H1 (cell line): Measurements from ENCODE around the gene DLEC1. TPM values are rescaled to one million over a fixed set of nuclear protein-coding genes. Genes with fewer than 3 reads are reported as not detected.

ENCODE experiments used
- CTCF ChIA-PET: fragments of 300-600 bp; sonication (Branson Sonifier 250); formaldehyde crosslinking; loops from one replicate; lab custom pipeline; 2021; ENCODE audit not compliant: partially characterized antibody; lab: Charles Lee
- POLR2A ChIA-PET: fragments of 300-600 bp; sonication (Branson Sonifier 250); formaldehyde crosslinking; loops from one replicate; lab custom pipeline; 2021; ENCODE audit warnings: inconsistent platforms; ENCODE audit not compliant: partially characterized antibody; lab: Charles Lee
- DNase-seq, 2 experiments: peaks; one replicate each; pipeline versions ENCODE4 v3.0.0 to v3.0.0-alpha.2; 2010 to 2022; ENCODE audit warnings: low spot score in 2 of 2, low read depth in 1 of 2, mixed read lengths in 1 of 2
- FAIRE-seq: peaks from 2 replicates; lab custom pipeline; 2011; peaks lifted over from hg19 to GRCh38; lab: Jason Lieb, UNC
- H2AFZ ChIP-seq: 2 replicates; pipeline ENCODE4 v1.8.1; 2012; ENCODE audit warnings: low read length, inconsistent platforms
- H2AK5ac ChIP-seq: 2 replicates; pipeline ENCODE4 v1.6.1; 2013; ENCODE audit warnings: low read depth, low read length
- H2BK120ac ChIP-seq: replicated peaks from 2 replicates; pipeline ENCODE3; 2013; ENCODE audit warnings: low read depth, low read length, inconsistent platforms
- H2BK12ac ChIP-seq: 2 replicates; pipeline ENCODE4 v1.6.1; 2013; ENCODE audit warnings: low read depth, low read length
- H2BK15ac ChIP-seq: 2 replicates; pipeline ENCODE4 v1.6.1; 2013; ENCODE audit warnings: low read length
- H2BK20ac ChIP-seq: 2 replicates; pipeline ENCODE4 v1.6.1; 2013; ENCODE audit warnings: low read length
- H2BK5ac ChIP-seq: 2 replicates; pipeline ENCODE4 v1.6.1; 2013; ENCODE audit warnings: low read depth, low read length
- H3K14ac ChIP-seq: 2 replicates; pipeline ENCODE4 v1.6.1; 2013; ENCODE audit warnings: inconsistent platforms; ENCODE audit not compliant: insufficient read length
- H3K18ac ChIP-seq: 2 replicates; pipeline ENCODE4 v1.6.1; 2013; ENCODE audit warnings: low read length; ENCODE audit errors: extremely low read depth
- H3K23ac ChIP-seq: 2 replicates; pipeline ENCODE4 v1.6.1; 2013; ENCODE audit warnings: inconsistent platforms; ENCODE audit not compliant: insufficient read length
- H3K23me2 ChIP-seq: 2 replicates; pipeline ENCODE4 v1.6.1; 2013; ENCODE audit warnings: low read depth, low read length
- H3K27ac ChIP-seq: 2 replicates; pipeline ENCODE4 v1.6.1; 2011; ENCODE audit warnings: low read depth, low read length, inconsistent platforms
- H3K27me3 ChIP-seq, 4 experiments: replicated peaks in 1 of 4; 1 replicate in 1 of 4; 2 replicates in 3 of 4; pipeline versions ENCODE4 v1.6.1 to v1.8.1; 2011 to 2013; ENCODE audit warnings: low read length in 3 of 4, mild to moderate bottlenecking in 3 of 4, inconsistent platforms in 2 of 4, mixed read lengths in 2 of 4, moderate library complexity in 1 of 4; ENCODE audit not compliant: control insufficient read depth in 3 of 4, insufficient read depth in 3 of 4; ENCODE audit errors: extremely low read depth in 1 of 4
- H3K36me3 ChIP-seq, 4 experiments: 2 replicates each; pipeline versions ENCODE4 v1.6.1 to v1.8.1; 2011 to 2013; ENCODE audit warnings: mild to moderate bottlenecking in 4 of 4, low read length in 3 of 4, moderate library complexity in 2 of 4, control low read depth in 1 of 4, inconsistent platforms in 1 of 4; ENCODE audit not compliant: insufficient read depth in 4 of 4, control insufficient read depth in 2 of 4
- H3K4ac ChIP-seq: replicated peaks from 2 replicates; pipeline ENCODE3; 2013; ENCODE audit warnings: low read length, low read depth, mixed read lengths, inconsistent platforms; ENCODE audit not compliant: insufficient read length
- H3K4me1 ChIP-seq, 4 experiments: replicated peaks in 1 of 4; 1 replicate in 1 of 4; 2 replicates in 3 of 4; pipeline versions ENCODE4 v1.6.1 to v1.8.1; 2011 to 2013; ENCODE audit warnings: low read length in 3 of 4, inconsistent platforms in 2 of 4, mixed read lengths in 1 of 4; ENCODE audit not compliant: insufficient read depth in 4 of 4, control insufficient read depth in 3 of 4
- H3K4me2 ChIP-seq, 2 experiments: 2 replicates each; pipeline versions ENCODE4 v1.6.1 to v1.8.1; 2011 to 2013; ENCODE audit warnings: low read depth in 2 of 2, low read length in 2 of 2, control low read depth in 1 of 2, inconsistent platforms in 1 of 2, mild to moderate bottlenecking in 1 of 2; ENCODE audit not compliant: insufficient read depth in 1 of 2
- H3K4me3 ChIP-seq, 4 experiments: fragments of 200-600, 300-600 bp in 1 of 4; sonication (generic), shearing (Covaris generic), sonication (Bioruptor Twin) in 1 of 4; 2 replicates each; pipeline versions ENCODE4 v1.5.1 to v1.8.1; 2011 to 2016; ENCODE audit warnings: low read length in 4 of 4, low read depth in 3 of 4, control low read depth in 2 of 4, inconsistent platforms in 2 of 4, mild to moderate bottlenecking in 2 of 4, mixed read lengths in 1 of 4, moderate library complexity in 1 of 4; ENCODE audit not compliant: insufficient read depth in 2 of 4; ENCODE audit errors: extremely low read depth in 1 of 4
- H3K56ac ChIP-seq: replicated peaks from 2 replicates; pipeline ENCODE3; 2013; ENCODE audit warnings: low read depth, mild to moderate bottlenecking, mixed read lengths, low read length, inconsistent platforms; ENCODE audit not compliant: insufficient read length
- H3K79me1 ChIP-seq: 2 replicates; pipeline ENCODE4 v1.6.1; 2013; ENCODE audit warnings: low read depth, low read length, control low read depth
- H3K79me2 ChIP-seq, 2 experiments: 2 replicates each; pipeline versions ENCODE4 v1.6.1 to v1.8.1; 2012 to 2013; ENCODE audit warnings: low read length in 2 of 2, mild to moderate bottlenecking in 2 of 2, inconsistent platforms in 1 of 2; ENCODE audit not compliant: insufficient read depth in 2 of 2, control insufficient read depth in 1 of 2
- H3K9ac ChIP-seq, 4 experiments: replicated peaks in 1 of 4; 1 replicate in 1 of 4; 2 replicates in 3 of 4; pipeline versions ENCODE4 v1.6.1 to v1.8.1; 2011 to 2013; ENCODE audit warnings: low read depth in 3 of 4, low read length in 3 of 4, control low read depth in 2 of 4, mild to moderate bottlenecking in 2 of 4, moderate library complexity in 2 of 4, inconsistent platforms in 1 of 4; ENCODE audit errors: extremely low read depth in 1 of 4
- H3K9me3 ChIP-seq, 2 experiments: 2 replicates each; pipeline versions ENCODE4 v1.6.1 to v1.8.1; 2012 to 2013; ENCODE audit warnings: mild to moderate bottlenecking in 2 of 2, moderate library complexity in 2 of 2, control low read depth in 1 of 2, inconsistent platforms in 1 of 2, low read depth in 1 of 2, low read length in 1 of 2, mixed read lengths in 1 of 2; ENCODE audit not compliant: insufficient read depth in 2 of 2
- H4K20me1 ChIP-seq, 2 experiments: replicated peaks in 1 of 2; 2 replicates each; pipeline versions ENCODE3 to v1.8.1; 2011 to 2013; ENCODE audit warnings: inconsistent platforms in 2 of 2, low read length in 2 of 2, mild to moderate bottlenecking in 1 of 2; ENCODE audit not compliant: insufficient read depth in 2 of 2, control insufficient read depth in 1 of 2
- H4K5ac ChIP-seq: 2 replicates; pipeline ENCODE4 v1.6.1; 2013; ENCODE audit warnings: low read length, low read depth, mixed read lengths, inconsistent platforms; ENCODE audit not compliant: insufficient read length
- H4K8ac ChIP-seq: 2 replicates; pipeline ENCODE4 v1.8.0; 2013; ENCODE audit warnings: mild to moderate bottlenecking, moderate library complexity, low read length, inconsistent platforms; ENCODE audit not compliant: insufficient read depth; ENCODE audit errors: extremely low read depth
- H4K91ac ChIP-seq: replicated peaks from 2 replicates; pipeline ENCODE3; 2013; ENCODE audit warnings: low read length, mixed read lengths, inconsistent platforms; ENCODE audit not compliant: insufficient read length
- BACH1 ChIP-seq: IDR thresholded peaks from 2 replicates; pipeline ENCODE4 v1.6.1; 2012; ENCODE audit warnings: low read length, improper control_type of control experiment
- BCL11A ChIP-seq, 2 experiments: IDR thresholded peaks; one replicate each; pipeline ENCODE4 v1.6.1; 2011; ENCODE audit warnings: low read depth in 2 of 2, low read length in 2 of 2, mild to moderate bottlenecking in 2 of 2
- JUN ChIP-seq: IDR thresholded peaks from 2 replicates; pipeline ENCODE4 v1.6.1; 2011; ENCODE audit warnings: low read depth, mild to moderate bottlenecking, improper control_type of control experiment, low read length
- KDM4A ChIP-seq: IDR thresholded peaks from one replicate; pipeline ENCODE4 v1.7.1; 2012; ENCODE audit warnings: low read depth, mild to moderate bottlenecking, moderate library complexity, low read length, inconsistent platforms; ENCODE audit not compliant: severe bottlenecking
- NANOG ChIP-seq: IDR thresholded peaks from 2 replicates; pipeline ENCODE4 v1.6.1; 2011; ENCODE audit warnings: low read length, low read depth, mild to moderate bottlenecking, inconsistent platforms; ENCODE audit not compliant: insufficient read depth, poor library complexity, severe bottlenecking
- SIX5 ChIP-seq: IDR thresholded peaks from 2 replicates; pipeline ENCODE4 v1.6.1; 2011; ENCODE audit warnings: mild to moderate bottlenecking, low read depth, low read length
- TBP ChIP-seq: IDR thresholded peaks from 2 replicates; pipeline ENCODE4 v1.6.1; 2011; ENCODE audit warnings: low read depth, low read length, improper control_type of control experiment
- YY1 ChIP-seq: IDR thresholded peaks from 2 replicates; pipeline ENCODE4 v1.6.1; 2011; ENCODE audit warnings: low read depth, mild to moderate bottlenecking, low read length
- WGBS, 2 experiments: shearing (Covaris generic) in 1 of 2; methylation state at CpG; one replicate each; pipeline versions ENCODE4 v1.1.6 to v1.1.7; 2013 to 2015; ENCODE audit warnings: low lambda C conversion rate in 2 of 2, mixed read lengths in 2 of 2, inconsistent platforms in 1 of 2, low coverage in 1 of 2, missing lambda C conversion rate in 1 of 2; ENCODE audit not compliant: insufficient replicate concordance in 2 of 2, insufficient coverage in 1 of 2, insufficient read length in 1 of 2; ENCODE audit errors: extremely low coverage in 1 of 2, missing lambda C conversion rate in 1 of 2; 5-methylcytosine and 5-hydroxymethylcytosine counted together
- polyA plus RNA-seq, 7 experiments: library from polyadenylated mRNA; depleted of rRNA in 3 of 7; stranded (reverse) in 5 of 7; unstranded in 2 of 7; fragments of >200 nt in 5 of 7; fragments of 200-250 nt in 2 of 7; gene quantifications; 1 replicate in 5 of 7; 2 replicates in 1 of 7; 4 replicates in 1 of 7; pipeline versions ENCODE4 v1.2.1 to v1.2.3, GENCODE V29; 2011 to 2013; ENCODE audit warnings: missing spikeins in 2 of 7, mixed read lengths in 2 of 7
- total RNA-seq: library from RNA; stranded (reverse); fragmentation: NEBNext Ultra II Directional; extraction: Animal tissue kit (Norgen Biotek cat#: 25700); gene quantifications from 2 replicates; pipeline ENCODE4 v1.2.1, GENCODE V29; 2021
- TF ChIP-seq, protein P1 (sequence below): IDR thresholded peaks from 2 replicates; pipeline ENCODE4 v1.6.1; 2012; ENCODE audit warnings: inconsistent platforms

Gene DLEC1
- total and polyA plus RNA-seq, 2 of the 8 experiments (the other 6 are each of a cell fraction or from before 2014, with no cell fraction given): 0.26 to 0.76 TPM

DNA sequence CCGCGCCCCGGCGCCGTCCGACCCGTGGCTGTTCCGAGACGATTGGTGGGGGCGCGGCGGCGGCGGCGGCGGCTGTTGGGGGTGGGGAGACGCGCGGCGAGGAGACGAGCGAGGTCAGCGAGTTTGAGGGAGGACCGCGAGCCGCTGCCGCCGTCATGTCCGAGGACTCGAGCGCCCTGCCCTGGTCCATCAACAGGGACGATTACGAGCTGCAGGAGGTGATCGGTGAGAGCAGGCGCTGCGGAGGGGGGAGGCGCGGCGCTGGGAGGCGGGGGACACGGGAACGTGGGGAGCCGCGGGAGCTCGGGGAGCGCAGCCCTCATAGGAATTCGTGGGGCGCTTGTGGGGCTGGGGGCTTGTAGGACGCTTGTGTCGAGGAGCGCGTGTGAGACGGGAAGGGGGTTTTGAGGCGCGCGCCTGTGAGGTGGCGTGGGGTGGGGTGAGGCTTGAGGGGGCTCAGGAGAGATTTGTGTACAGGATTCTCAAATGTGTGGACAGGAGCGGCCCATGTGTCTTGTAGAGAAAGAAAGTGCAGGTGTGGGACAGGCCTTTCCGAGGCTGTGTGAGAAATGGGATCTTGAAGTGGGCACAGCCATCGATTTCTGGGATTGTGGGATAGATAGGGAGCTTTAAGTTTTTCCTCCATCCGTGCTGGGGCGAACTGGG is 126.8 kb downstream of the DLEC1 start:
- ChIA-PET POLR2A (interaction anchor here (0.6 to 4.1 kb wide), 13 partner anchors 8 to 147 kb away, joined by 3 to 38 read pairs (median 5); partner anchors contain the start of genes ACAA1 and MYD88), CTCF (interaction anchor here (0.6 to 3.2 kb wide), 10 partner anchors 13 to 485 kb away, joined by 3 to 11 read pairs (median 4); partner anchors contain the start of genes MYD88 and SLC22A14)
- peaks cover 0 to 2% (median under 1%) of the 10 kb centered on the region in 4 experiments; a peak in 3 of 7 replicates for H3K4me1 ChIP-seq
- H3K79me2 ChIP-seq: peaks cover 18 to 49% of the 10 kb centered on the region in 2 experiments
- H3K9ac ChIP-seq: peak overlapping the region; percentile 49 to 96 (median 88); a peak in 6 of 7 replicates
- H2BK120ac ChIP-seq: no peak overlapping the region
- H3K18ac ChIP-seq: peak overlapping the region; percentile 78; the same call in 1 of the 2 replicates
- H3K79me1 ChIP-seq: no peaks in the 10 kb centered on the region; the same call in 1 of the 2 replicates
- peak overlapping the region; percentile 99; the same call in 1 of the 2 replicates for H4K8ac ChIP-seq
- H3K27me3 ChIP-seq: no peaks in the 10 kb centered on the region
- H3K14ac ChIP-seq: no peak overlapping the region
- H2BK20ac ChIP-seq: no peak overlapping the region
- H3K9me3 ChIP-seq: no peaks in the 10 kb centered on the region
- WGBS, 2 experiments: 4% methylated on average over 31 of the region's 62 CpGs; no CpG with 5 or more reads in 1 of the 2 experiments
- H3K27ac ChIP-seq: peak overlapping the region; percentile 99
- peak overlapping the region; percentile 80 for H3K56ac ChIP-seq
- no peak for DNase-seq
- peak overlapping the region; percentile 91 to 94 for H3K4me2 ChIP-seq
- H4K5ac ChIP-seq: peak overlapping the region; percentile 56
- peak overlapping the region; percentile 97 for H2BK5ac ChIP-seq
- no peak overlapping the region for H3K4ac ChIP-seq
- H2BK15ac ChIP-seq: no peak overlapping the region
- no peak overlapping the region for H3K23ac ChIP-seq
- FAIRE-seq: no peak
- peaks cover 14% of the 10 kb centered on the region; the same call in 1 of the 2 replicates for H3K23me2 ChIP-seq
- H2AK5ac ChIP-seq: no peak overlapping the region
- no peak for TF ChIP-seq TBP
- peak; percentile 52 for TF ChIP-seq NANOG
- no peak for TF ChIP-seq BCL11A (IDR thresholded peaks at IDR 0.05; ENCODE audit: low read depth in 2 of 2, low read length in 2 of 2)
- no peak for TF ChIP-seq KDM4A
- TF ChIP-seq BACH1: peak; percentile 18; the same call in 1 of the 2 replicates
- no peak for TF ChIP-seq YY1
- TF ChIP-seq, protein P1, sequence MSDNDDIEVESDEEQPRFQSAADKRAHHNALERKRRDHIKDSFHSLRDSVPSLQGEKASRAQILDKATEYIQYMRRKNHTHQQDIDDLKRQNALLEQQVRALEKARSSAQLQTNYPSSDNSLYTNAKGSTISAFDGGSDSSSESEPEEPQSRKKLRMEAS: no peak
- no peak for TF ChIP-seq SIX5
- TF ChIP-seq JUN: no peak
- H3K36me3 ChIP-seq: no peaks in the 10 kb centered on the region
- peaks cover 3 to 6% of the 10 kb centered on the region in 2 experiments for H4K20me1 ChIP-seq
- peak overlapping the region; percentile 75 to 90 (median 86) for H3K4me3 ChIP-seq
- H4K91ac ChIP-seq: no peak overlapping the region
- H2BK12ac ChIP-seq: 0 out of 2 replicates have a peak overlapping the region, but pooled peaks have one; percentile 94
- no peak overlapping the region; the same call in 1 of the 2 replicates for H2AFZ ChIP-seq
